ENCODE results near the gene UFC1. TPM values are rescaled to one million over a fixed set of nuclear protein-coding genes. Genes with fewer than 3 reads are reported as not detected.

The UFC1 gene
- total and polyA plus RNA-seq, 2 of the 13 experiments (the other 11 are each of a cell fraction or from before 2014, with no cell fraction given): 72.8 to 85.2 TPM

- TF ChIP-seq ZNF142 (CRISPR knock-in tag; IDR thresholded peaks at IDR 0.05) (peak; percentile 61; the same call in 1 of the 2 replicates), MLXIP (CRISPR knock-in tag; IDR thresholded peaks at IDR 0.05; ENCODE audit: borderline replicate concordance) (no peak), RBM22 (optimal IDR thresholded peaks at IDR 0.05; ENCODE audit: low read length) (peak; percentile 82), CAMTA2 (CRISPR knock-in tag; IDR thresholded peaks at IDR 0.05; ENCODE audit: borderline replicate concordance) (no peak), SALL1 (CRISPR knock-in tag; IDR thresholded peaks at IDR 0.05) (peak; percentile 65), GATAD2A (CRISPR knock-in tag; IDR thresholded peaks at IDR 0.05) (peak; percentile 57), ZFP82 (CRISPR knock-in tag; IDR thresholded peaks at IDR 0.05; ENCODE audit: borderline replicate concordance) (no peak), TARDBP (CRISPR knock-in tag; IDR thresholded peaks at IDR 0.05) (peak; percentile 87), ZBTB4 (CRISPR knock-in tag; IDR thresholded peaks at IDR 0.05; ENCODE audit: borderline replicate concordance) (no peak), ZNF121 (CRISPR knock-in tag; IDR thresholded peaks at IDR 0.05) (no peak), DRAP1 (CRISPR knock-in tag; IDR thresholded peaks at IDR 0.05) (peak; percentile 82), KMT2B (CRISPR knock-in tag; IDR thresholded peaks at IDR 0.05) (peak; percentile 88), ZMYM4 (CRISPR knock-in tag; IDR thresholded peaks at IDR 0.05) (peak; percentile 75), E2F2 (CRISPR knock-in tag; IDR thresholded peaks at IDR 0.05; ENCODE audit: borderline replicate concordance) (no peak), ZNF367 (CRISPR knock-in tag; IDR thresholded peaks at IDR 0.05; ENCODE audit: borderline replicate concordance) (no peak)
Observed at GRCh38 chr1:161153682-161154337, at the start of gene UFC1 (continued).

Data from HepG2 (cell line).